ENCODE data around the gene COIL.

Gene COIL

GRCh38 chr17:56903560-56903959, 57.3 kb downstream of the COIL start:
- DNase-seq: no peak

GRCh38 chr17:56902348-56902747, 58.5 kb downstream of the COIL start:
- DNase-seq: no peak

GRCh38 chr17:56899403-56899802, 61.4 kb downstream of the COIL start:
- DNase-seq: no peak

DNA sequence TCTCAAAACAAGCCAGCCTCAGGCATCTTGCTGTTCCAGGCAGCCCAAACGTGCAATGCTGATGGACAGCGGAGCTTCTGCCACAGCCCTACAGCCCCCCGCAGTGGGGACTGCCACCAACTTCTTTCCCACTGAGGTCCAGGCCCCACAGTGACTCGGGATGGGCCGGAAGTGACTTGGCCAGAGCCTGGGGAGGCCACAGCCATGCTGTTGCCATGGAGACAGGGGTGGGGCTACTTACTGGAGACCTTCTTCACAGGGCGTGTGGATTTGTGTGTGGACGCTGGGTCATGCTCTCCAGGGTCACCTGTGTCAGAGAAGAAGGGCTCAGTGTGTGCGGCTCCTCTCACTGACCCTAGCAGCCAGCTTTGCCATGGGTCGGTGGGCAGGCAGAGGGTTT, 62.0 kb downstream of the COIL start:
- no peak for DNase-seq

- DNase-seq: no peak
These were observed 63.0 kb downstream of the COIL start for GRCh38 chr17:56897646-56898424.

GRCh38 chr17:56896968-56897359, 63.9 kb downstream of the COIL start:
- DNase-seq: no peak

GRCh38 chr17:56896217-56896967, 64.5 kb downstream of the COIL start:
- no peak for DNase-seq

DNA sequence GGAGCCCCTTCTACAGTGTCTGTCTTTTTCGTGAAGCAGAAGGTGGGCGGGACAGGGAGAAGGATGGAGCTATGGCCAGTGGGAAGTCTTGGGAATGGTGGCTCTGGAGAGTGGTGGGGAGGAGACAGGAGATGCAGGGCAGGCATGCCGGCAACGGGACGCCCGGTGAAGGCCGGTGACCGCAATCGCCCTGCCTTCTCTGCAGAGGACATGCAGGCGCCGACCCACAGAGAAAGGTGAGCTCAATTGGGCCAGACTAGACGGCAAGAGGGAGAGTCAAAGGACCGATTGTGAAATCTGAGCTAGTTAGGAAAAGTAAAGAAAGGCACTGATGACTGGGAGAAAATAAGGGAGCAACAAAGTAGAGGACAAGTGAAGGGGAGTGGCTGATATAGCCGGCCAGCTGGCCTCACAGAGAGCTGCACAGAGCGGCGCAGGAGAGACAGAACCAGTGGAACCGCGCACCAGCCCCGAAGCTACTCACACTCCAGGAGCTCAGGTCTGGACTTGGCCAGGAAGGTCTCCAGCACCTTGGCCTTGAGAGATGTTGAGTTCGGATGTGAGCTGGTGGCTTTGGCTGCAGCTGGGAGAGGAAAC, 65.9 kb downstream of the COIL start:
- DNase-seq: no peak

DNA sequence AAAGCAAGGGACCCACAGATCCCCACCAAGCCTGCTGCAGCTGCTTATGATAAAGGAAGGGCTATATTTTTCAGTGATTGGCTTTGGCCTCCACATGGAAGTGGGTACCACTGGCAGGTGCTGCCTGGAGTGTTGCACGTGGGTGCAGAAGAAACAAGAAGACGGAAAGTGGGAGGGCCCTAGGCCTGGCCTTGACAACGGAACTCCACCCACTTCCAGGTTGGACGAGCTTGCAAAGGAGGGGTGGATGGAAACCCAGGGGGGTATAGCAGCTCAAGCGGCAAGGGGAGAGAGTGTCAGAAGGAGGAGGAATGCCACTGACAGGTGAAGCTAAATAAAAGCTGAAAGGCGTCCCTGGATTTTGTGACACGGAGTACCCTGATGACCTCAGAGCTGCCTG, 67.3 kb downstream of the COIL start:
- no peak for DNase-seq

DNA sequence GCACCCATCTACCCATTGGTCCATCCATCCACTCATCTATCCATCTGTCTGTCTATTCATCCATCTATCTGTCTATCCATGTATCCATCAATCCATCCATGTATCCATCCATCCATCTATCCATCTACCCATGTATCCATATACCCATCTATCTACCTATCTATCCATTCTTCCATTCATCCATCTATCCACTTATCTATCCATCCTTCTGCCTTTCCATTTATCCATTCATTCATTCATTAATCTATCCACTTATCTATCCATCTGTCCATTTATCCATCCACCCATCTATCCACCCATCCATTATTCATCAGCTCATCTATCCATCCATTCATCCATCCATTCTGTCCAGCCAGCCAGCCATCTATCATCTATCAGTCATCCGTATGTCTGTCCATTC, 68.5 kb downstream of the COIL start:
- DNase-seq: no peak

DNA sequence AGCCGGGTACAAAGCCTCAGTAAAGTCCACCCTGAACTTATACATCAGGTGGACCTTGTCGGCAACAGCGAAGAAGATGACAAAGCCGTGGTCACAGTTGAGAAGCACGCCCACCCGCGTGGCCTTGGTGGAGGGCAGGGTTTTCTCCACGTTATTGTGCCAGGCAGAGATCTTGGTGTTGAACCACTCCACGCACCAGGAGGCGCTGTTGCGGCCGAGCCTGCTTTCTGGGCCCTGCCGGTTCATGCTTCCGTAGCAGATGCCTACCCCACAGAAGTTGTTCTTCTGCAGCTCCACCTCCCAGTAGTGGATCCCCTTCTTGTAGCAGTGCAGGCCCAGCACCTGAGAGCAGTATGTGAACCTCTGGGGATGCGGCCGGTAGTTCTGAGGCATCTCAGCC, 69.1 kb downstream of the COIL start:
- DNase-seq: no peak

- DNase-seq: no peak
These were observed 69.8 kb downstream of the COIL start for GRCh38 chr17:56890906-56891674.

DNA sequence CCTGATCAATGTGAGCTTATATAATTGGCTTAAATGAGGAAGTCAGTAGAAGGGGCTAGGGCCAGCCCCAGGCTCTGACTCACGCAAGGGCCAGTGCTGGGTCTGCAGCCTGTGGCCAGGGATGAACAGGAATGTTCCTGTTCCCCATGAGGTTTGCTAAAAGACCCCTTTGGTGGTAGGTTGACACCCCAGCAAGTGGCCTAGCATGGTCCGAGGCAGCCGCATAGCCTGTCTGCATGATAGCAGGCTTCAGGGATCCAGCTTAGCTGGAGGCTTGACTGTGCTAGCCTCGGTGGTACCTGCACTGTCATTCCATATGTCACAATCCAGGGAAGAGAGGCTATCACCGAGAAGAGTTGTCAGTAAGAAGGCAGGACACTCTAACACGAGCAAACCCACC, 70.5 kb downstream of the COIL start:
- no peak for DNase-seq

Data from NCI-H446 (cell line).